Left cardiac atrium (tissue), 4 donors: ENCODE data around the gene SORCS2. TPM values are rescaled to one million over a fixed set of nuclear protein-coding genes. Genes with fewer than 3 reads are reported as not detected.
"Not testable (repeated sequence)": the region's sequence is repeated elsewhere in the genome, so short reads cannot be mapped to it uniquely, and the experiment has no call there.

ENCODE experiments used
- ATAC-seq, 2 donors: fragments of 200-7000 bp; cut with Tn5 transposase; one replicate each; pipeline ENCODE4 v1.9.1; 2020; ENCODE audit warnings: mild to moderate bottlenecking in 2 of 2, moderate library complexity in 2 of 2
- DNase-seq: peaks from one replicate; pipeline ENCODE4 v3.0.0-alpha.2; 2020
- intact Hi-C, 2 donors: fragments of 100-400 bp; cut with DNase I; formaldehyde crosslinking; loops; one replicate each; pipeline versions ENCODE4 v1.14.1 to v1.15.1; 2022 to 2023
- total RNA-seq, 2 donors: library from RNA; stranded (reverse); fragmentation: NEBNext Ultra II Directional; extraction: Animal tissue kit (Norgen Biotek cat#: 25700); gene quantifications; one replicate each; pipeline ENCODE4 v1.2.1, GENCODE V29; 2021
- donor health status: DM: no; HTN: yes; CAD: no.
- donor health status: DM: no; HTN: yes; CAD: no; lungs with severe emphysema.
- donor health status: DM: yes; HTN: yes; CAD: no.
- donor health status: Dilated cardiomyopathy.

Gene SORCS2
- total RNA-seq, 2 donors from 2014 or later, result 2.4 to 2.6 TPM

DNA sequence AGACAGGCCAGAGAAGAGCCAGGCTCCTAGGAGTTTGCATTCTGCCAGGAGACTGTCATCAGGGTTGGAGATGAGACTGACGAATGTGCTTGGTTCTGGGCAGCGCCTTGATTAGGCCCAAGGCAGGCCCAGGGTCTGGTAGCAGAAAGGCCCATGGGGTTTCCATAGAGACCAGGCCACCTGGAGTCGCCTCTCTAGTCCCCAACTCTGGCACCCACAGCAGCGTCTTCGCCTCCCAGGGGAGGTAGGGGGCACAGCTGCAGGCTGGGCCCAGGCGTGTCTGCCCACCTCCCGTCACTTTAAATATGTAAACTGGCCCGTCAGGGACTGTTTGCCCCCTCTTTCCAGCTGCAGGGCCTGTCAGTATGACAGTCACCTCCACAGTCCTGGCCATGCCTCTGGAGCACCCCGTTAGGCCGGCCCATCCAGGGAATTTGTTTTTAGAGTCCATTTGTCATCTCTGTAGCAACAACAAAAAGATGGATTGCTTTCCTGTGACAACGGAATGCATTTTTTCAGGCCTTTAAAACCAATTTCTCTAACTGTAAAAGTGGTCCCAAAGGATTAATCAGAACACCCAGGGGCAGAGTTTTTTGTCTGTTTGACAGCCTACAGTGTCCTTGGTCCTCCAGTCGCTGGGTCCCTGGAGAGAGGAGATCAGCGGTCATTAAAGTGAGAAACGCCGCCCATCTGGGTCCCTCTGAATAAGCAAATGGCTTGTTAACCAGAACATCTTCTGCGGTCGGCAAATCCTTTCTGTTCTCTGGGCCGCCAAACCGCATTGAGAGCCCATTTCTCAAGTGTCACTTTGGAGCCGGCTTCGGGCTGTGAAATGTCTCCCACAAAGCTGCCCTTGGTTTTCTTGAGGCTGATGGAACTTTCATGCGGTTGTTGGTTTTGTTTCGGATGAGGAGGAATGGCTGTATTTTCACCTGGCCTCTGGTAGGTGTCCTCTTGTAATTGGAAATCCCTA is 395.4 kb downstream of the SORCS2 start:
- ATAC-seq (no peak), DNase-seq (no peak)
- intact Hi-C loops, result no loop called here

DNA sequence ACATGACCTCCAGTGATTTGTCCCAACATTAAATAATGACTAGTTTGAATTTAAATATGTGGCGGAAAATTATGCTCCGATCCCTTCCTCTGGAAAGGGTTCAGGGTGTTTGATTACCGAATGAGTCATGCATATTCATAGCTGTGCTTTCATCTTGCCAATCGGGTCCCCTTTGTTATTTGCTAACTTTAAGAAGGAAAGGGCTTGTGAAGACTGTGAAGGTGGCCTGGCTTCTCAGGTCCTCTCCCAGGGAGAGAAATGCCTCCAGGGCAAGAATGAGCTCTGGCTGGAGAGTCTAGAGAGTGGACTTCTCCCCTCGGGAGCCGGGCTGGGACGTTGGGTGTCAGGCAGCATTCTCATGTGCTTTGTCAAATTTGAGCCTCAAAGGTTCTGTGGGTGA is 397.9 kb downstream of the SORCS2 start:
- no peak for ATAC-seq
- intact Hi-C loops, result no loop called here

DNA sequence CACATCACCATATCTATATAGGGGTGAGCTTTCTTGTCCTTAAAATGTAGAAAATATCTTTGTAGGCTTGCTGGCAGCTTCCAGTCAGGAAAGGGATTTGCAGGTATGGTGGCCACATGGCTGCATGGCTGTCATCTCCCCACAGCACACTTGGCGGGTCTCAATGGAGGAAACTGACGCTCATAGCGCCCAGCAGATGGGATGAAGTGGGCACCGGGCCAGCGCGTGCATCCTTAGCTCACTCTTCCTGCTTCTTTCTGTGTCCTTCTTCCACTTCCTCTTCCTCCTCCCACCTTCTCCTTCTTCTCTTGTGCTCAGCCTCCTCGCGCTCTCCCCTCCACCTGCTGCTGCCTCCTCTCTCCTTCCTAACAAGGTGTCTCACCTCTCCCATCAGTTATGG is 398.6 kb downstream of the SORCS2 start:
- intact Hi-C loops, result no loop called here
- ATAC-seq, result no peak
- no peak for DNase-seq

More for the DNA sequence above, 397.9 kb downstream of the SORCS2 start:
- DNase-seq, result no peak

GRCh38 chr4:7591409-7592053 is 399.2 kb downstream of the SORCS2 start:
- DNase-seq (no peak), ATAC-seq (peak in 1 of 2 donors; percentile 49)
- intact Hi-C loops, result no loop called here

GRCh38 chr4:7593646-7594412 is 401.5 kb downstream of the SORCS2 start:
- intact Hi-C loops, result no loop called here
- ATAC-seq, result no peak
- no peak for DNase-seq

DNA sequence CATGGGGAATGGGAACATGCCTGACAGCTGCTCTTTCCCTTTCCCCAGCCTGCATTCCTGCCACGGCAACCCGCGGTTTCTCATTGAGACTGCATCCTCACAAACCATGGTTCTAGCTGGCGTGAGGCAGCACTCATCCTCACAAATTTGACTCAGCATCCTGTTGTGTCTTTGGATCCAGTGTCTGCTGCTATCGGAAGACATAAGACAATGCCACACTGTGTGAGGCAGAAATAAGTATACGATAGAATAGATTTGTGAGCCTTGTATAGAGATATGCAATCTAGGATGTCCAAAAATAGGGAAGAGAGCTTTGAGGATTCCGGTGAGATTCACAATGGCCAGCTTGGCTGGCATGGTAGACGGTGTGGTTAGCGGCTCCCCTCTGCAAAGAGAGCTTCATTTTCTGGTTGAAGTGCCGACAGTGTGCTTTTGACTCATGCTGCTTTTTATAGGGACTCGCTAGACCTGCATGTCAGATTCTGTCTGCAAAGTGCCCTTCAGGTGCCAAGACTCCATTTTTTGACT is 403.7 kb downstream of the SORCS2 start:
- DNase-seq (no peak), ATAC-seq (peak; percentile 58 to 77)
- intact Hi-C loops, result no loop called here

GRCh38 chr4:7596918-7597606 is 404.7 kb downstream of the SORCS2 start:
- intact Hi-C loops, result no loop called here
- DNase-seq (no peak), ATAC-seq (no peak)

- peak; percentile 18 to 41 for ATAC-seq
- intact Hi-C loops, result no loop called here
- no peak for DNase-seq
Measured at GRCh38 chr4:7598939-7599790, 406.8 kb downstream of the SORCS2 start.

GRCh38 chr4:7600247-7600646 is 407.9 kb downstream of the SORCS2 start:
- intact Hi-C loops, result no loop called here
- no peak for DNase-seq
- ATAC-seq, result no peak

DNA sequence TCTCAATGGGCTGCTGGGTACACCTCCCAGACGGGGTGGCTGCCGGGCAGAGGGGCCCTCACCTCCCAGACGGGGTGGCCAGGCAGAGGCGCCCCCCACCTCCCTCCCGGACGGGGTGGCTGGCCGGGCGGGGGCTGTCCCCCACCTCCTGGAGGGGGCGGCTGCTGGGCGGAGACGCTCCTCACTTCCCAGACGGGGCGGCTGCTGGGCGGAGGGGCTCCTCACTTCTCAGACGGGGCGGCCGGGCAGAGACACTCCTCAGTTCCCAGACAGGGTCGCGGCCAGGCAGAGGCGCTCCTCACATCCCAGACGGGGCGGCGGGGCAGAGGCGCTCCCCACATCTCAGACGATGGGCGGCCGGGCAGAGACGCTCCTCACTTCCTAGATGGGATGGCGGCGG is 409.8 kb downstream of the SORCS2 start:
- intact Hi-C loops, ATAC-seq, DNase-seq: not testable (repeated sequence)

DNA sequence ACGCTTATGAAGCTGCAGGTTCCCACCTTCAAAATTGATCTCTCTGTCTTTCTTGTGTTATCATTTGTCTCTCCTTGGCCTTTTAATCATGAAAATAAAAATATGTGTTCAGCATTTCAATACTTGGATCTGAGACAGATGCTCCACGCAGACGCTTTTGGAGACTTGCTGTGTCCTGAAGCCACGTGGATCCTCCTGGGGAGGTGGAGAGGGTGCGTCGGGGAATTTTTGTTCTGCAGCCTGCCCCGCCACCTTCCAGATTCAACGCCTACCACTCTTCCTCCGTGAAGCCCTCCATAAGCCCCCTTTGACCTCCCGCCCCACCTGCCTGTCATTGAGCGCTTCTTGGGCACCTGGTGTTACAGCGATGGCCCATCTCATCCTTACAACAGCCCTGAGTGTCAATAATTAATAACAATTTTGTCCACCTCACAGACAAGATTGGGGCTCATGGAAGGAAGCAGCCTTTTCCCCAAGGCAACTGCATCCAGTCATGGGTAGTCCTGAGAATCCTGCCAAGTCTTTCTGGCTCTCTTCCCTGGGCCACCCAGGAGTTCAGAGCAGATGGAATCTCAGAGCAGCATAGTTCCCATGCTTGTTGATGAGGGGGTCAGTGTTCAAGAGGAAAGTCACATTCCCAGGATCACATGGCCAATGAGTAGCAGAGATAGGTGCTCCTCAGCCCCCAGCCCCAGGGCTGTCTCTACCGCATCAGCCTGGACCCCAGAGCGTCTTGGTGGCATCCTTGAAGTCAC is 415.0 kb downstream of the SORCS2 start:
- intact Hi-C loops, result no loop called here
- DNase-seq (no peak), ATAC-seq (no peak)

- DNase-seq (no peak), ATAC-seq (peak in 1 of 2 donors; percentile 25)
- intact Hi-C loops, result no loop called here
Measured at GRCh38 chr4:7608046-7608445, 415.7 kb downstream of the SORCS2 start.

- intact Hi-C loops, result no loop called here
- DNase-seq (no peak), ATAC-seq (no peak)
Measured at GRCh38 chr4:7609316-7609715, 417.0 kb downstream of the SORCS2 start.

DNA sequence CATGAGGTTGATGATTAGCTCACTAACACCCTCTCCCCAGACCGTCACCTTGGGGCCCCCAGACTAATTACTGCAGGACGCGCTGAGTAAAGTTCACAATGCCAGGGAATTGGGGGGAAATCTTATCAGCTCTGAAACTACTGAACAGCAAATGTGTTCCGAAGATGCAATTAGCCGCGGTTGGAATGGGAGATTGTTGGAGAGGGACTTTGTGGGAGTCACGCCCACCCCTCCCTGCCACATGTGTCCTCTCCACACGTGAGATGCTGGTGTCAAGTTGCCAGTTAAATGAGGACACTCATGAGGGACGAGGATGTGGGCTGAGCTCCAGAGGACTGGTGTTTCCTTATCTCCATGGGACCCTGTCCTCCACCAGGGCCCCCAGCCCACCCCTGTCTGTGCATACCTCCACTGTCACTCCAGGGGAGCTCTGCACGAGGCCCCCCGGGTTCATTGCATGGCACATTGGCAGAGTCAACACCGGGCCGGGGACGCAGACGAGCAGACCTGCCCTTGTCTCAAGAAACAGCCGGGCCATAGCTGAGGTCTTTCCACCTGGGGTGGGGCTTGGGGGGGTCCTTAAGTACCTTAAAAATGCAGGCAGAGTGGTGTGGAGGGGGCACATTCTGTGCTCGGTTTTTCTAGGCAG is 417.8 kb downstream of the SORCS2 start:
- intact Hi-C loops, result no loop called here
- DNase-seq, result no peak
- ATAC-seq, result no peak

- DNase-seq, result no peak
- intact Hi-C loops, result no loop called here
Measured at GRCh38 chr4:7610841-7611240, 418.5 kb downstream of the SORCS2 start.

GRCh38 chr4:7612311-7612897 is 420.1 kb downstream of the SORCS2 start:
- no peak for ATAC-seq
- intact Hi-C loops, result no loop called here

More at GRCh38 chr4:7610841-7611240, 418.5 kb downstream of the SORCS2 start:
- ATAC-seq, result no peak

More at GRCh38 chr4:7612311-7612897, 420.1 kb downstream of the SORCS2 start:
- no peak for DNase-seq
